Body of pancreas (tissue), 4 donors: ENCODE measurements around the gene TAS2R31. TPM values are rescaled to one million over a fixed set of nuclear protein-coding genes. Genes with fewer than 3 reads are reported as not detected.
"Not testable (repeated sequence)": the region's sequence is repeated elsewhere in the genome, so short reads cannot be mapped to it uniquely, and the experiment has no call there.

Source experiments
- ATAC-seq: fragments of 150-250 bp; one replicate; pipeline ENCODE4 v1.9.1; 2016
- DNase-seq, 4 donors: peaks; one replicate each; pipeline ENCODE4 v3.0.0-alpha.2; 2019
- H3K27ac ChIP-seq, 4 donors: fragments of 200-600 bp; sonication (generic); 1 replicate in 3 of 4; 2 replicates in 1 of 4; pipeline versions ENCODE4 v1.5.1 to v1.6.1; 2016 to 2019; ENCODE audit warnings: mild to moderate bottlenecking in 1 of 4, mixed read lengths in 1 of 4, moderate library complexity in 1 of 4
- H3K27me3 ChIP-seq, 2 donors: fragments of 200-600 bp; sonication (generic); one replicate each; pipeline ENCODE4 v1.6.0; 2016; ENCODE audit warnings: mild to moderate bottlenecking in 1 of 2
- H3K36me3 ChIP-seq, 2 donors: fragments of 200-600 bp; sonication (generic); replicated peaks in 1 of 2; 2 replicates each; pipeline ENCODE4 v1.5.1; 2016; ENCODE audit warnings: low read depth in 2 of 2; ENCODE audit not compliant: insufficient read depth in 1 of 2
- H3K4me1 ChIP-seq: fragments of 200-600 bp; sonication (generic); one replicate; pipeline ENCODE4 v1.6.0; 2016
- H3K4me3 ChIP-seq, 2 donors: fragments of 200-600 bp; sonication (generic); 1 replicate in 1 of 2; 2 replicates in 1 of 2; pipeline ENCODE4 v1.5.1; 2016 to 2019
- H3K9me3 ChIP-seq, 3 donors: fragments of 200-600 bp; sonication (generic); 1 replicate in 2 of 3; 2 replicates in 1 of 3; pipeline ENCODE4 v1.5.1; 2016
- POLR2A ChIP-seq, 3 donors: fragments of 450-650 bp; IDR thresholded peaks; one replicate each; pipeline ENCODE4 v1.6.1; 2016; ENCODE audit warnings: antibody characterized with exemption in 3 of 3, mild to moderate bottlenecking in 2 of 3
- WGBS, 2 donors: methylation state at CpG; one replicate each; pipeline ENCODE4 v1.1.5; 2017; 5-methylcytosine and 5-hydroxymethylcytosine counted together
- intact Hi-C: fragments of 100-400 bp; cut with DNase I; formaldehyde crosslinking; loops from one replicate; pipeline ENCODE4 v1.15.1; 2023
- total RNA-seq, 2 donors: library from RNA; depleted of rRNA; stranded (reverse); fragments of >200 nt; gene quantifications; one replicate each; pipeline ENCODE4 v1.1.0, GENCODE V29; 2016
- TF ChIP-seq, protein P1 (sequence below), 7 experiments: fragments of 450-650 bp in 4 of 7; fragments of 200-600 bp in 3 of 7; sonication (generic) in 3 of 7; IDR thresholded peaks; one replicate each; pipeline ENCODE4 v1.5.1; 2016 to 2019; ENCODE audit warnings: antibody characterized with exemption in 7 of 7

The TAS2R31 gene
- total RNA-seq, 2 donors from 2014 or later, result 7.0 to 8.9 TPM

DNA sequence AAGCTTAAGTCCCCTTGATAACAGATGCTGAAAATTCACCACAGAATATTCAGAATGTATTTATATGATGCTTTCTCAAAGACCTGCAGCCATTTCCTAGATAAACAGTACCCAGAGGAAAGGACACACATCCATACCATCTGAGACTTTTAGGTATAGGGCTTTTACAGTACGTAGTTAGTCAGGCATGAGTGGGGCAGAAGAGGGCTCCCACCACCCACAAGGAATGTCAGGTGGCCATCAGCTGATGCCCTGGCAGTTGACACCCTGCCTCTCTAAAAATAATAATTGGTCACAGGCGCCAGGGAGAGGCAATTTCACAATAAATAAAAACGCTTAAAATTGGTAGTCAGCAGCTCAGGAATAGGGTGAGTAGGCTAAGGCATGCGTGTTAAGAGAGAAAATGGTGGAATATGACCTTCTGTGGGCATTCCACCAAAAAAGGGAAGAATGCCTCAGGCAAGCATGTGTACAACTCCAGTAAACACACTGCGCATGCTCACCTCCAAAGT lies 38.7 kb upstream of the TAS2R31 start:
- DNase-seq (no peak), ATAC-seq (no peak)
- Histone ChIP-seq H3K36me3 (no peaks in the 10 kb centered on the region), H3K4me3 (no peak overlapping the region), H3K27me3 (no peaks in the 10 kb centered on the region), H3K27ac (no peak overlapping the region), H3K4me1 (no peaks in the 10 kb centered on the region), H3K9me3 (no peaks in the 10 kb centered on the region)
- intact Hi-C loops, result no loop called here
- TF ChIP-seq, protein P1, sequence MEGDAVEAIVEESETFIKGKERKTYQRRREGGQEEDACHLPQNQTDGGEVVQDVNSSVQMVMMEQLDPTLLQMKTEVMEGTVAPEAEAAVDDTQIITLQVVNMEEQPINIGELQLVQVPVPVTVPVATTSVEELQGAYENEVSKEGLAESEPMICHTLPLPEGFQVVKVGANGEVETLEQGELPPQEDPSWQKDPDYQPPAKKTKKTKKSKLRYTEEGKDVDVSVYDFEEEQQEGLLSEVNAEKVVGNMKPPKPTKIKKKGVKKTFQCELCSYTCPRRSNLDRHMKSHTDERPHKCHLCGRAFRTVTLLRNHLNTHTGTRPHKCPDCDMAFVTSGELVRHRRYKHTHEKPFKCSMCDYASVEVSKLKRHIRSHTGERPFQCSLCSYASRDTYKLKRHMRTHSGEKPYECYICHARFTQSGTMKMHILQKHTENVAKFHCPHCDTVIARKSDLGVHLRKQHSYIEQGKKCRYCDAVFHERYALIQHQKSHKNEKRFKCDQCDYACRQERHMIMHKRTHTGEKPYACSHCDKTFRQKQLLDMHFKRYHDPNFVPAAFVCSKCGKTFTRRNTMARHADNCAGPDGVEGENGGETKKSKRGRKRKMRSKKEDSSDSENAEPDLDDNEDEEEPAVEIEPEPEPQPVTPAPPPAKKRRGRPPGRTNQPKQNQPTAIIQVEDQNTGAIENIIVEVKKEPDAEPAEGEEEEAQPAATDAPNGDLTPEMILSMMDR (IDR thresholded peaks at IDR 0.05), result no peak
- TF ChIP-seq POLR2A (IDR thresholded peaks at IDR 0.05), result no peak
- whole genome bisulfite sequencing, 2 donors, result 85 to 92% methylated on average over 5 of the region's 5 CpGs

DNA sequence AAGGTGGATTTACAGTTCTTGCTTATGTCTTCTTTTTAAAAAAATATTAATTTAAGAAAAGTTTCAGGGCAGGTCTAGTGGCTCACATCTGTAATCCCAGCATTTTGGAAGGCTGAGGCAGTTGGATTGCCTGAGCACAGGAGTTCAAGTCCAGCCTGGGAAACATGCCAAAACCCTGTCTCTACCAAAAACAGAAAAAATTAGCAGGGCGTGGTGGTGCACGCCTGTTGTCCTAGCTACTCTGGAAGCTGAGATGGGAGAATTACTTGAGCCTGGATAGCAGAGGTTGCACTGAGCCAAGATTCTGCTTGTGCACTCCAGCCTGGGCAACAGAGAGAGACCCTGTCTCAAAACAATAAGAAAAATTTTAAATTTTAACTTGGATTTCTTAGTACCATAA lies 36.3 kb upstream of the TAS2R31 start:
- no peak for TF ChIP-seq POLR2A (IDR thresholded peaks at IDR 0.05)
- TF ChIP-seq, protein P1 (IDR thresholded peaks at IDR 0.05), result no peak
- no peaks in the 10 kb centered on the region for H3K9me3 ChIP-seq
- no peaks in the 10 kb centered on the region for H3K4me1 ChIP-seq
- intact Hi-C loops, result no loop called here
- H3K27ac ChIP-seq, result no peak overlapping the region
- 57 to 71% methylated on average over 2 of the region's 2 CpGs for WGBS, 2 donors
- H3K36me3 ChIP-seq, result no peaks in the 10 kb centered on the region
- H3K27me3 ChIP-seq, result no peaks in the 10 kb centered on the region
- DNase-seq, result peak in 3 of 4 donors; percentile 8 to 13 (median 12)
- no peak for ATAC-seq
- no peak overlapping the region for H3K4me3 ChIP-seq

DNA sequence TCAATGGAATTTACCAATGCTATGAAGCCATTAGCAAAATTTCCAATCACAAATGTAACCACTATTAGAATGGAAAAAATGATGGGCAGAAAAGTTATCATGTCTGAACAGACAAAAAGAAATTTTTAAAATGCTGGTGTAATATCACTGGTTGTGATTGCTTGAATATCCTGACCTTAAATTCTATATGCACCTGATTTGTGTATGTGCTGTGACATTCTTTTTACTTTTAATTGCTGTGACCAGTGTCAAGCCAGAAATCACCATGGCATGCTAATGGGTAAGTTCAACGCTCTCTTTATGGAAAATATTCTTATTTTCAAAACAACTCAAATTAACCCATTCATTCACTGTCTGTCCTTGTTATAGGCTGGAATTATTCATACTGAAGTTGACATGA lies 31.0 kb upstream of the TAS2R31 start, which contains the start of gene TAS2R46:
Gene TAS2R46, minus strand, starts transcription at position 101 of the 400 bp plus-strand sequence. Its CDS starts 0 bp downstream, at position 101.
- H3K27me3 ChIP-seq, H3K4me3 ChIP-seq, intact Hi-C loops, ATAC-seq, H3K4me1 ChIP-seq, DNase-seq, H3K36me3 ChIP-seq, H3K9me3 ChIP-seq, H3K27ac ChIP-seq: not testable (repeated sequence)
- WGBS, 2 donors, result 80 to 84% methylated on average over 1 of the region's 1 CpG

DNA sequence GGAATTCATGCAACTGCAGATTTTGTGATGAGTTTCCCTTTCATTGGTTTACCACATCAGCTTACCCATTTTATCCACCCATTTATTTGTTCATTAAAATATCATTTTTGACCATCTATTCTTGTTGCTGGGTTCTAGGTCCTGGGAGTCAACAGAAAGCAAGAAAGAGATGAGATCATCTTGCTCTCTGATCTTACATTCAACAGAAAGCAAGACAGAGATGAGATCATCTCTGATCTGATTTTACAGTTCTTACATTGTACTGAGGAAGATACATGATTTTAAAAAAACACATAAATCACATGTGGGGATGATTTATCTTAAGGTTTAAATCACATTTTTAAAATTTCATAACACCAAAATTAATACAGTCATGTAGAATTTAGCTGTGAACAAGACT lies 28.6 kb upstream of the TAS2R31 start:
- no peaks in the 10 kb centered on the region for H3K36me3 ChIP-seq
- DNase-seq (no peak), ATAC-seq (no peak)
- H3K9me3 ChIP-seq, result no peaks in the 10 kb centered on the region
- no peak overlapping the region for H3K4me3 ChIP-seq
- TF ChIP-seq, protein P1 (IDR thresholded peaks at IDR 0.05), result no peak
- TF ChIP-seq POLR2A (IDR thresholded peaks at IDR 0.05), result no peak
- no peak overlapping the region for H3K27ac ChIP-seq
- intact Hi-C loops, result no loop called here
- H3K27me3 ChIP-seq, result no peaks in the 10 kb centered on the region
- H3K4me1 ChIP-seq, result no peaks in the 10 kb centered on the region

DNA sequence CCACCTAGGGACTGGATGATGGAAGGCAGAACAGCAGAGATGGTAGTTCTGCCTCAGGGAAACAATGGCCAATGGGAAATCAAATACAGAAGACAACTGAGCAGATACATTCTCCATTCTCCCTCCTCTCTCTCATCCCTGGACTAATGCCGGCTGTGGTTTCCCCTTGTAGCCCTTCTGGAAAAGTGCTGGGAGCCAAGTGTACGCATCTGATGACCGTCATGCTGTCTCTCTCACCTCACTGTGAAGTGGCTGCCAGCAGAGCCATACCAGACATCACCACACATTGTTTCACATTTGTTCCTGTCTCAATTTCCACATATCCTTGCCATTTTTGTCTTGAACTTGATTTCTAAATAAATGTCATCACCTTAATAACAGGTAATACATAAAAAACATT lies 27.8 kb upstream of the TAS2R31 start:
- H3K4me1 ChIP-seq, result no peaks in the 10 kb centered on the region
- no peak for ATAC-seq
- intact Hi-C loops, result no loop called here
- DNase-seq, result no peak
- H3K27me3 ChIP-seq, result no peaks in the 10 kb centered on the region
- no peaks in the 10 kb centered on the region for H3K36me3 ChIP-seq
- H3K9me3 ChIP-seq, result no peaks in the 10 kb centered on the region
- no peak overlapping the region for H3K4me3 ChIP-seq
- no peak for TF ChIP-seq POLR2A (IDR thresholded peaks at IDR 0.05)
- TF ChIP-seq, protein P1 (IDR thresholded peaks at IDR 0.05), result no peak
- 94 to 98% methylated on average over 3 of the region's 3 CpGs for WGBS, 2 donors
- H3K27ac ChIP-seq, result no peak overlapping the region
